T follicular helper cell (primary cell): Measurements from ENCODE around the gene IER5L.
"Not testable (repeated sequence)": the region's sequence is repeated elsewhere in the genome, so short reads cannot be mapped to it uniquely, and the experiment has no call there.

Source experiments
- DNase-seq: peaks from one replicate; pipeline ENCODE4 v3.0.0-alpha.2; 2020; ENCODE audit warnings: low read depth

Gene IER5L

DNA sequence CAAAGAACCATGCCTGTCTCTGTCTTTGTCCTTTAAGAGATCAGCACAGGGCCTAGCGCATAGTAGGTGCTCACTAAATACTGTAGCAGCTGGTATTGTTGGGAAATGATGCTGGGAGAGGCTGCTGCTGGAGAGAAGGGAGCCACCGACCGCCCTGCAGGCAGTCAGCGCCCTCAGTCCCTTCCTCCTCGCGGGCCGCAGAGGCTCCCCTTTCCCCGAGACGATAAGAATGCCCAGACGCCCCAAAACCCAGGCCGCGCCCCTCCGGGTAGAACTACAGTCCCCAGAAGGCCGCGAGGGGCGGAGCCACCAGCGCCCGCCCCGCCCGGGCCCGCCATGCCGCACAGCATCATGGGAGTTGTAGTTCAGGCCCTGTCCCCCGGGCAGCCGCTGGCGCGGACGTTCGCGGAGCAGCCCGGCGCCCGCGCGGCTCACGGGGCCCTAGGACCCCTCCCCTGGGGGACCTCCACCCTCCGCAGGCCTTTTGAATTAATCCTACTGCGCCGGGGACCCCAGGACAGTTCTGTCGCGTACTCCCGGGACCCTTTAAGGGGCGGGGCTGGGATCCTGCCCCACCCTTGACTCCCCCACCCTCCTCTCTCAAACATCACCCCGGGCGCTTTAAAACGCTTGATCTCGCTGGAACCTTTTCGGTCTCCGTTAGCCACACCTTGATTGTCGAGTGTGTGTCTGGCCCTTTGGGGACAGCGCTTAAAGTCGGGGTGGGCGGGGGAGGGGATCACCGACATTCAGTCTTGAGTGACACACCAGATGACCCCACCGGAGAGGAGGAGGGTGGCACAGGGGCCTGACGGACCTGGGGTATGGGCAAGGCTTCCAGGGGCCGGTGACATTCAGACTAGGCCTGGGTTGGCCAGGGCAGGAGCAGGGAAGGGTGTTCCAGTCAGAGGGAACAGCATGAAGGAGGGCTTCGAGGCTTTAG, 24.8 kb upstream of the IER5L start:
- DNase-seq, result peak; percentile 87

DNA sequence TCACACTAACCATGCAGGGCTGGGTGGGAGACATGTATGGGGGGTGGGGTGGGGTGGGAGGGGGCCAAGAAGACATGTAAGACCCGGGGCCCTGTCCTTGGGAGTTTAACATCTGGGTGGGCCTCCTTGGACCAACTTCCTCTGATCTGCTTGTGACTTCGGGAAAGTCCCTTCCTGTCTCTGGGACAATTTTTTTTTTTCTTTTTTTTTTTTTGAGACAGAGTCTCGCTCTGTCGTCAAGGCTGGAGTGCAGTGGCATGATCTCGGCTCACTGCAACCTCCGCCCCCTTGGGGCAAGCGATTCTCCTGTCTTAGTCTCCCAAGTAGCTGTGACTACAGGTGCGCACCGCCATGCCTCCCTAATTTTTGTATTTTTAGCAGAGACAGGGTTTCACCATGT, 23.8 kb upstream of the IER5L start:
- DNase-seq, result no peak

DNA sequence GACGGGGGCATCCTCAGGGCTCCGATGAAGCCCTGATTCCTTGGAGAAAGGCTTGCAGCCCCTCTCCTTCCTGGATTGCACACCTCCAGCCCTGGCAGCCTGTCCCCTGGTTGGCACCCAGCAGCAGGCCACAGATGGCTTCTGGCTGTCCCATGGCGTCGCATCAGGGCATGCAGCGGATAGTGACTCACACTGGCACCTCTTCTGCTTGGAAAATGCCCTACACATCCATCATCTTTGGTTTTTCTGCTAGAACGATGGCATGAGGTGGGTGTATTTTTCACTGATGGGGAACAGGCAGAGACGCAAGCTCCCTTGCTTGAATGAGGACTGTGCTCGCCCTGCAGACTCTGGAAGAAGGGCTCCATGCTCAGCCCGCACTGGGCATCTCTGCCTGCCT, 23.2 kb upstream of the IER5L start:
- DNase-seq, result no peak

DNA sequence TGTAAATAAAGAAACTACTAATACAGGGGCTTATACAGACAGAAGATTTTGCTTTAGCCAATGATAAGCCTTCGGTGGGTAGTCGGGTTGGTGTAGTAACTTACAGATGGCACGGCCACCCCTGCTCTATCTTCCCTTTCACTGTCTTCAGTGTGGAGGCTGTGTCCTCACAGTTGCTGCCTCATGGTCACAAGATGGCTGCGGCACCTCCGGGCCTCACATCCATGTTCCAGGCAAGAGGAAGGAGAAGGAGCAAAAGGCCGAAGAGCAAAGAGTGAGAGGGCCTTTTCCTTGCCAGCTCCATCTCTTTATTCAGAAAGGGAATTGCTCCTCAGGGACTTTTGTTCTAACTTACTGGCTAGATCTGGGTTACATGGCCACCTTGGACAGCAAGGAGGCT, 22.2 kb upstream of the IER5L start:
- DNase-seq, result no peak

DNA sequence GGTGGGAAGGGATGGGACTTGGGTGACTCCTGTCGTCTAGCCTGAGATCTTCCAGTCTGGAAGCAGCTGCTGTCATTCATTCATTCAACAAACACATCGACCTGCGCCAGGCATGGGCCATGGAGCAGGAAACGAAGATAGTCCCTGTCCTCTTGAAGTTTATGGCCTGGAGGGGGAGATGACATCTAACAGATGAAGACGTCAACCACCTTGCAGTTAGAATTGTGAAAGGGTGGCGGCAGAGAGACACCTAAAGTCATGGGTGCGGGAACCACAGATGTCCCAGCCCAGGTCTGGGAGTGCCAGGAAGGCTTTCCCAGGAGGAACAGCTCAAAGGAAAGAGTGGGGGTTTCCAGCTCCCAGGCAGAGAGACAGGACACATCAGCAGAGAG, 21.0 kb upstream of the IER5L start:
- no peak for DNase-seq

DNA sequence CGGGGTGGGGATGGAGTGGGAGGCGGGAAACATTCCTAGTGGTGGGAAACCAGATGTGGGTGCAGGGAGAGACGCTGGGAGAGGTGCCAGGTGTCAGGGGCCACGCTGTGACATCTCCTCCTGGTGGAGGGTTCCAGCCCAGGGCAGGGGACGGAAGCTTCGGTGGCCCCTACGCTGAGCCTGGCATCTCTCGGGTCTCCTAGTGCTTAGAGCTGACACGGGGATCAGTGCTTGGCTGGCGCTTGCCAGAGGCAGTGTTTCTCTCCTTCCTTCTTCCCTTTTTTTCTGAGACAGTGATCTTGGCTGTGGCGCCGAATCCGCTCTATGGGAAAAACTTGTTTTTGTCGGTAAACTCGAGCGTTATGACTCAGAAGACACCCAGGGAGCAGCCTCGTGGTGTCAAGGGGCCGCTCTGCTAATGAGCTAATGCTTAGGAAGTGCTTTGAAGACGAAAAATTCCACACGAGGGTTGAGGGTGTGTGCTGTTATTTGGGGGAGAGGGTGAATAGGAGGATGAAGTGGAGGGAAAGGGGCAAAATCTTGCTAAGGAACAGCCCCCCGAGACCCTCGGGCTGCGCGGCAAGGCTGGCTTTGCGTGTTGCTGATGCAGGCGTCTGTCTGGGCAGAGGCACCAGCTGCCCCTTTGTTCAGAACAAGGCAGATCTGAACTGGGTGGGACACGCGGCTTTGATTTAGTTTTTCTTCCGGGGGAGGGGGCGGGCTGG, 20.4 kb upstream of the IER5L start:
- DNase-seq, result no peak

DNA sequence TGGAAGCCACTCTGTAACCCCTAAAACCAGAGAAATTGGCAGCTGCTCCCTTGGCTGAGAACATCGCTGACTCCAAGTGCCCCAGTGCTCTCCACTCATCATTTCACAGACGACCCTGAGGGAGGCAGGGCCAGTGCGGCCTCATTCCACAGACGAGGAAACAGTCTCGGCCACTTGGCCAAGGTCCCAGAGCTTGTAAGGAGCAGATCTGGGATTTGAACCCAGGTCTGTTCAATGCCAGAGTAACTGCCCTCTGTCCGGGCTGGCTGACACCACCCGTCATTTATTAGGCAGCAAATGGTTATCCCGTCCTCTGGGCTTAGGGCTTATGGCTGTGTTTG, 19.9 kb upstream of the IER5L start:
- DNase-seq, result no peak

DNA sequence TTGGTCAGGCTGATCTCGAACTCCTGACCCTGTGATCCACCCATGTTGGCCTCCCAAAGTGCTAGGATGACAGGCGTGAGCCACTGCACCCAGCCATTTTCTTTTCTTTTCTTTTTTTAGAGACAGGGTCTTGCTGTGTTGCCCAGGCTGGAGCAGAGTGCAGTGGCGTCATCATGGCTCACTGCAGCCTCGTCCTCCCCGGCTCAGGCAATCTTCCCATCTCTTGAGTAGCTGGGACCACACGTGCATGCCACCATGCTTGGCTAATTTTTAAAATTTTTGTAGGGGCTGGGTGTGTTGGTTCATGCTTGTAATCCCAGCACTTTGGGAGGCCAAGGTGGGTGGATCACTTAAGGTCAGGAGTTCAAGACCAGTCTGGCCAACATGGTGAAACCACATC, 19.0 kb upstream of the IER5L start:
- not testable (repeated sequence) for DNase-seq

DNA sequence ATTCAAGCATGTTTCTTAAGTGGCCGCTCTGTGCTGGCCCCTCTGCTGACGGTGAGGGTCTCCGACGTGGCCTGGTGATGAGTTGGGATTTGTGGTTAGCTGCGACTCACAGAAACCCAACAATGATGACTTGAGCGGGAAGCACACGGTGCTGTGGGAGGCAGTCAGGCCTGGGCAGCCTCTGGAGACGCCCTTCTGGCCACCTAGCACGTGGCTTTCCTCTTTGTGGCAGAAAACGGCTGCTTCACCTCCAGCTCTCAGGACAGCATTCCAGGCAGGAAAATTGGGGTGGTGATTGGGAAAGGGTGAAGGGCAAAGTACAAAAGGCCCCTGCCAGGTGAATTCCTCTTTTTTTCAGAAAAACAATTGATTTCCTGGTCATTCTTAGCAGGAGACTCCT, 17.5 kb upstream of the IER5L start:
- no peak for DNase-seq

DNA sequence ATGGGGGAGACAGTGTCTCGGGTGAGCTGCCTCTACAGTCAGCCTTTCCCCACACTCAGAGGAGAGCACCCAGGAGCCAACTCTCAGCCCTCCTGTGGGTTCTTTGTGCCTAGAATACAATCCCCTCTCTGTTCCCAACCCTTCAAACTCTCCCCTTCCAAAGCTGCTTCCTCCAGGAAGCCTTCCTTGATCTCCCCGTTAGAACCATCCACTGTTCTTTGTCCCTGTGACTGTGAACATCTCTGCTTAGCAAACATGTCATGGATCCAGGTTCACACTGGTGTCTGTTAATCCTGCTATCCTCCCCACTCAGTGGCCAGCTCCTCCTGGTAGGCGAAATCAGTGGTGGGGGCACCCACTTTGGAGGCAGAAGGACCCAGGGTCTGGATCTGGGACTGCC, 16.2 kb upstream of the IER5L start:
- no peak for DNase-seq

DNA sequence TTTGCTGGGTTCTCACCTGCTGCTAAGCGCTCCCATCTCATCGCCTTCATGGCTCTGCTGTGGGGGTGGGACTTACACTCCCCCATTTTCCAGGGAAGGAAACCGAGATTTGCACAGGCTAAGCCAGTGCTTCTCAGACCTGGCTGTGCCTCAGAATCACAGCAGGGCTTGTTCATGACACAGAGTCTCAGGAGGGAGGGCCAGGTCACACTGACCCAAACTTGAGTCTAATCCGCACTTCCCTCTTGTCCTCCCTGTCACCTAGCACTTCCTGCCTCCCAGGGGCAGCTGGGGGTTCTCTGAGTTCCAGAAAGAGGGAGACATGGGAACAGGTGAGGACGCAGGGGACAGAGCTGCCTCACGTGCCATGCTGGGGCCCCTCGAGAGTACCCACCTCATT, 15.6 kb upstream of the IER5L start:
- DNase-seq, result no peak

DNA sequence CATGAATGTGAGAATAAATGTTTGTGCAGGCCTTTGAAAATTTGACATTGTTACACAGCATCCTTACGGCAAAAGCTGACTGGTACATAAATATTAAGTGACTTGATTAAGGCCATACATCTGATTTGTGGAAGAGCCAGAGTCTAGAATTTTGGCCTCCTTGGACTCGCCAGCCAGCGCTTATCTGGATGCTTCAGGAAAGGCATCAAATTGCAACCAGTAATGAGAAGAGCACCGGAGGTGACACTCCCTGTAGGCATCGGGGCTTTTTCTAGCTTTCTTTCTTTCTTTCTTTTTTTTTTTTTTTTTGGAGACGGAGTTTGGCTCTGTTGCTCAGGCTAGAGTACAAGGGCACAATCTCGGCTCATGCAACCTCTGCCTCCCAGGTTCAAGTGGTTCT, 13.2 kb upstream of the IER5L start:
- no peak for DNase-seq

DNA sequence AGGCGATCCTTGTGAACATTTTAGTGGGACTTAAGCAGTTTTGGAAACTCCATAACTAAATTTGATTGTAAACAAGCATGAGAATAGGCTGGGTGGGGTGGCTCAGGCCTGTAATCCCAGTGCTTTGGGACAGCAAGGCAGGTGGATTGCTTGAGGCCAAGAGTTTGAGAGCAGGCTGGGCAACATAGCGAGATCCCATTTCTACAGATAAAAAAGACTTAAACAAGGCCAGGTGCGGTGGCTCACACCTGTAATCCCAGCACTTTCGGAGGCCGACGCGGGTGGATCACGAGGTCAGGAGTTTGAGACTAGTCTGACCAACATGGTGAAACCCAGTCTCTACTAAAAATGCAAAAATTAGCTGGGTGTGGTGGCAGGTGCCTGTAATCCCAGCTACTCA, 11.9 kb upstream of the IER5L start:
- DNase-seq, result not testable (repeated sequence)

DNA sequence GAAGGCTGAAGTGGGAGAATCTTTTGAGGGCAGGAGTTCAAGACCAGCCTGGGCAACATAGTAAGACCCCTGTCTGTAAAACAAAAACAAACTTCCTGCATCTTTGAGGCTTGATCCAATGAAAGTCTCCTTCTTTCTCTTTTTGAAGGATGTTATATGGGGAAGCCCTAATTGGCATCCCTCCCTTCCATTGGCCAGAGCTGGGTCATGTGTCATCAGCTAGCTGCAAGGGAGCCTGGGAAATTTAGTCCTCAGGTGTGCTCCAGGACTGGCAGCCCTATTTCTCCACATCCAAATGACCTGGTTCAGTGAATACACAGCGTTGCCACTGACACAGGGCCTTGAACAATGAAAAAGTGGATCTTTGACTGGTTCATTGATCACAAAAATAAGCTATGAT, 9.0 kb upstream of the IER5L start:
- no peak for DNase-seq

DNA sequence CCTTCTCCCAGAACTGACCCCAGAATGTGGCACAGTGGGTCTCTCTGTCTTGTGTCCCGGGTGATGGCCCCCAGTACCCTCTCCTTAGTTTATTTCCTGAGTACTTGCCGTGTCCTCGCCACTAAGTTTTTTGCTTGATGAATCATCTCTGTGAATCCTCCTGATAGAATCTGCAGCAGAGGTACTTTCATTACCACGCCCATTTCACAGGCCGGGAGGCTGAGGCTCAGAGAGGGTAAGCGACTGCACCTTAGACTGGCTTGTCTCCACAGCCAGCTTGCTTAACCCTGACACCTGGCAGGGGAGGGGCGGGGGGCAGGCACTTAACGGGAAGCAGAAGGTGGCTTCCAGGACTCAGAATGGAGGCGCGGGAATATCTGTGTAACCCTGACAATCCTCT, 7.9 kb upstream of the IER5L start:
- no peak for DNase-seq

DNA sequence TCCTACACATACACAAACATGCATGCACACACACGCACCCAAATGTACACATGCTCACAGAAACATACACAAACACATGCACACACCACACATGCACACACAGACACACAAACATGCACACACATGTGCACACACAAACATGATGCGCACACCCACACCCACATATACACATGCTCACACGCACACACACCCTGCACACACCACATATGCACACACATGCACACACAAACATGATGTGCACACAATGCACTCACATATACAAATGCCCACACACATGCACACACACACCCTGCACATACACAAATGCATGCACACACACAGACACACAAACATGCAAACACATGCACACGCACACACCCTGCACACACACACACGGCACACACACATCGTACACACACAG, 7.3 kb upstream of the IER5L start:
- no peak for DNase-seq

DNA sequence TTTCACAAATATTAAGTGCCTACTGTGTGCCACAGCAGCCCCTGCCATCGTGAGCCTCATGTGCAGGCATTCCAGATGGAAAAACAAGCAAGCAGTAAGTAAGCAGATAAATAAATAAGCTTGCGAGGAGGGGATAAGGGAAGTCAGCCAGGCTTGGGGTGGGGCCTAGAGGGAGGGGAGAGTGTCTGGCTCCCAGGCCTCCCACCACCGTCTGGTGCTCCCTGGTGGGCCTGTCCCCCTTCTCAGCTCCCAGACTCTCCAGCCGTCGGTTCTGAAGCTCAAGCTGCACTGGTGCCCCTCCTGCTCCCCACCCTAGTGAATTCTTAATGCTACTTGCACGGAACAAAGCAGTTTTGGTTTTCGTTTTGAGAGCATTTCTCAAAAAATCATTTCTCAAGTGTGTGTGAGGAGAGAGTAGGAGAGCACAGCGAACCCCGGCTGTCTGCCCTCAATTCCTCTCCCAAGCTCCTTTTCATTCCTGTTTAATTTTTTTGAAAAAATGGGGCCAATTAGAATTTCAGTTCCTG, 6.6 kb upstream of the IER5L start:
- no peak for DNase-seq

DNA sequence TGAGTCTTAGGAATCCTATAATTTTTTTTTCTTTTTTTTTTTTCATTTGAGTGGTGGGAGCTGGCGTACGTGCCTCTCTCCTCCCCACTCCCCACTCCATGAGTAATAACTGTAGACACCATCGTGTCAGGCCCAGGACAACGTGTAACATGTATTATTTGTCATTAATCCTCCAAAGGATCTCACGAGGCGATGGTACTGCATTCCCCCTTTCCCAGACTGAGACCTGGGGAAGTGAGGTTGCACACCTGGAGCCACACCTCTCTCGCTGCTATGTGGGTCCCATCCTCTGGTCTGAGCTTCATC, 6.1 kb upstream of the IER5L start:
- no peak for DNase-seq

DNA sequence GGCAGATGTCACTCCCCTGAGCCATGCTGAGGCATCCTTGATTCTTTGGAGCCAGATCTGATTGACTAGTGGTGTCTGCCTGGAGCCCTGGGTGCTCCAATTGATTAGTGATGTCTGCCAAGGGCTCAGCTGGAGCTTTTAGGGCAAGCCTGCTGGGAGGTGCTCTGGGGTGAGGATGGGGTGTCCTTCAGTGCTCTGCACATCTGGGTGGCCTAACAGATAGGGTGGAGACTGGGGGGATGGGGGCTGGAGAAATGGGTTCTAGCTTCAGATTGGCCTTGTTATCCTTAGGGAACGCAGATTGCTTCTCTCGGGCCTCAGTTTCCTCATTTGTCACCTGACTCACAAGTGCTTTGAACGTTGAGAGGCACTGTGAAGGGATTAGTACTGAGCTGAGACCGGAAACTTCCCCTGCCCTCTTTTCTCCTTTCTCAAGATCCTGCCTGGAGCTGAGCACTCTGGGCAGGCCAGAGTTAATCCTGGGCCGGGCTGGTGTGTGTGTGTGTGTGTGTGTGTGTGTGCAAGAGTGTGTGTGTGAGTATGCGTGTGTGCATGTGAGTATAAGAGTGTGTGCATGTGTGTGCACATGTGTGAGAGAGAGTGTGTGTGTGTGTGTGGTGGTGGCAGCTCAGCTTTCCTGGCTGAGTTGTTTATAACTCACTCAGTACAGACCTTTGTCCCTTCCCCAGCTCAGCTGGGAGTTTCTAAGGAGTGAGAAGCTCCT, 5.6 kb upstream of the IER5L start:
- no peak for DNase-seq

DNA sequence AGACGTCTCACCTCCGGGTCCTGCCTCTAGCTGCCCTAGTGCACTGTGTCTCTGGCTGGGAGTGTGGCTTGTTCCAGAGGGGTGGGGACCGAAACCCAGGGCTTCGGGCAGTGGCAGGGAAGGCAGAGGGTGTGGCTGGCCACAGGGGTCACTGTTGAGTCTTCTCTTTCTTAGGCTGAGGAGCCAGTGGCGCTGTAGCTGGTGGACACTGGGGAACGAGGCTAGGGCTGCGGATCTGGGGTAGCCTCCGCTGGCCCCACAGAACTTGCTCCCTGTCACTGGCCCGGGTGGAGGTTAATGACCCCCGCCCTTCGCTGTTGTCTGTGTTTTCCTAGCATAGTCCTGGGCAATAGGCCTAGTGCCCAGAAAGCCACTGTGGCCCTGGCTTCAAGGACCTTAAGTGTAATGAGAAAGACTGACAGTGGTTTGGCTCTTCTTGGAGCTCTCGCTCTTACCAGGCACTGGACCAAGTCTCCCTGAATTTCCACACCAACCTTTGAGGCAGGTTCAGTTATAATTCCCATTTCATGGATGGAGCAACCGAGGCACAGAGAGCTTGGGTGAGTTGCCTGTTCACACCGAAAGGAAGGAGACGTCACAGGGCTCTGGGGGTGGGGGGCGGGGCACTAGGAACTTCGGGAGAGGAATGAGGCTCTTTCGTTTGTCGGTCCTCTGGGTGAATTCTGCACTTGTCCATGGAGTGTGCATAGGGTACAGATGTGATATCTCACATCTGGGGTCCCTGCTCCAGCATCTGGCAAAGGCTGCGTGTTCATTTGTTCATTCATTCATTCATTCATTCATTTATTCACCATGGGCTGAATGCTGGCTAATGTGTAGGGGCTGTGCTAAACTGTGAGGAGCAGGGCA, 4.8 kb upstream of the IER5L start:
- DNase-seq, result no peak

DNA sequence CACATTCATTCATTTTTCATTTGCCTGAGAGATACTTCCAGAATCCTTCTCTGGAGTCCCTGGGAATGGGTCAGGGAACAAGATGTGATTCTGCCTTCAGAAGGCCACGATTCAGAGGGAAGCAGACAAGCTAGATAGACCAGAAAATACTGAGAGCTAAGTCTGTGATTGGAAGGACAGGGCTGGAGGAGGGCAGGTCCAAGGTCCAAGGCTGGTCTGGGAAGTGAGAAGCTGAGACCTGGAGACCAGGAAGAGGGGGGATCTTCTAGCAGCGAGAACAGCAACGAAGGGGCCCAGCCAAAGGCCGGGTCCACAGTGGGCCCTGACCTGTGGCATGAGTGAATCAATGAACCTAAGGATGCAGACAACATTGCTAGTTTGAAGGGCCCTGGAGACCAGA, 4.1 kb upstream of the IER5L start:
- DNase-seq, result no peak

DNA sequence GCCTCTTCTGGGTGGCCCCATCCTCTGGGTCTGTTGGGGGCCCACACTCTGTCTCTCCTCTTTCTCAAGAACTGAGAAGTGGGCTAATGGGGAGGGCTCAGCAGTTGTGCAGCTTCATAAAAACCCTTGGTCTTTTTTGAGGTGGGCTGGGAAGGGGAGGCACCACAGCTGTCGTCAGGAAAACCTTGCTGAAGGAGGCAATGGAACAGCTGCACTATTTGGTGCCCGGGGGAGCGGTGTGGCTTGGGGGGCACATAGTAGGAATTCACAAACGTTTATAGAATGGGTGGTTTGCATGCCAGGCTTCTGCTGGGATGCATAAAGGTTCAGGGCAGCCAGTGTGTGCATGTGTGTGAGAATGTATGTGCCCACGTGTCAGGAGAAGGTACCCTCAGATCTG, 3.2 kb upstream of the IER5L start:
- DNase-seq, result no peak
